Gastroesophageal sphincter (tissue), 3 donors: ENCODE measurements around the gene HEMGN.

Experiments used
- EP300 ChIP-seq: sonication (generic); formaldehyde crosslinking; IDR thresholded peaks from one replicate; pipeline ENCODE4 v1.6.1; 2017; ENCODE audit warnings: antibody characterized with exemption, mild to moderate bottlenecking
- POLR2A ChIP-seq, 2 donors: fragments of 450-650 bp; IDR thresholded peaks; one replicate each; pipeline ENCODE4 v1.6.1; 2017; ENCODE audit warnings: antibody characterized with exemption in 2 of 2, mild to moderate bottlenecking in 2 of 2, moderate library complexity in 1 of 2
- POLR2AphosphoS5 ChIP-seq: sonication (generic); formaldehyde crosslinking; IDR thresholded peaks from one replicate; pipeline ENCODE4 v1.6.1; 2017; ENCODE audit warnings: antibody characterized with exemption
- TF ChIP-seq, protein P1 (sequence below), 4 experiments: fragments of 200-600 bp in 2 of 4; fragments of 450-650 bp in 2 of 4; sonication (generic) in 1 of 4; IDR thresholded peaks; one replicate each; pipeline ENCODE4 v1.5.1; 2017 to 2019; ENCODE audit warnings: antibody characterized with exemption in 4 of 4, mild to moderate bottlenecking in 2 of 4, moderate library complexity in 2 of 4

DNA sequence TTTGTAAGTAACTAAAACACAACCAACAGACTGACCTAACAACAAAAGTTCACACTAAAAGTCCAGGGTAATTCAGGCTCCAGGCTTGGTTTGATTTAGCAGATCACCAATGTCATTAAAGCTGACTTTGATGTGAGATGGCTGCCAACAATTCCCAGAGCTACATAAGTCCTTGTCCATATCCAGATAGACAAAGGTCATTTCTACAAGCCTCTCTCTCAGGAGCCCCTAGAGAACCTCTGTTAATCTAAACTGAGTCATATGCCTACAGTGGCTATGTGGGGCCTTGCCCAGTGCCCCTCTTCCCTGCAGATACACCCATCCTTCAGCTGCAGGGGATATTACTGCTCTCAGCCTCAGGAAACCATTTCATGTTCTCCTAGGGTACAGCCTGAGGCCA is 26.9 kb upstream of the HEMGN start:
- no peak for TF ChIP-seq POLR2AphosphoS5
- TF ChIP-seq, protein P1, sequence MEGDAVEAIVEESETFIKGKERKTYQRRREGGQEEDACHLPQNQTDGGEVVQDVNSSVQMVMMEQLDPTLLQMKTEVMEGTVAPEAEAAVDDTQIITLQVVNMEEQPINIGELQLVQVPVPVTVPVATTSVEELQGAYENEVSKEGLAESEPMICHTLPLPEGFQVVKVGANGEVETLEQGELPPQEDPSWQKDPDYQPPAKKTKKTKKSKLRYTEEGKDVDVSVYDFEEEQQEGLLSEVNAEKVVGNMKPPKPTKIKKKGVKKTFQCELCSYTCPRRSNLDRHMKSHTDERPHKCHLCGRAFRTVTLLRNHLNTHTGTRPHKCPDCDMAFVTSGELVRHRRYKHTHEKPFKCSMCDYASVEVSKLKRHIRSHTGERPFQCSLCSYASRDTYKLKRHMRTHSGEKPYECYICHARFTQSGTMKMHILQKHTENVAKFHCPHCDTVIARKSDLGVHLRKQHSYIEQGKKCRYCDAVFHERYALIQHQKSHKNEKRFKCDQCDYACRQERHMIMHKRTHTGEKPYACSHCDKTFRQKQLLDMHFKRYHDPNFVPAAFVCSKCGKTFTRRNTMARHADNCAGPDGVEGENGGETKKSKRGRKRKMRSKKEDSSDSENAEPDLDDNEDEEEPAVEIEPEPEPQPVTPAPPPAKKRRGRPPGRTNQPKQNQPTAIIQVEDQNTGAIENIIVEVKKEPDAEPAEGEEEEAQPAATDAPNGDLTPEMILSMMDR (IDR thresholded peaks at IDR 0.05), result no peak
- TF ChIP-seq POLR2A (IDR thresholded peaks at IDR 0.05), result no peak
- TF ChIP-seq EP300, result no peak
